Measurements from ENCODE around the gene FOXP4. TPM values are rescaled to one million over a fixed set of nuclear protein-coding genes. Genes with fewer than 3 reads are reported as not detected.

The FOXP4 gene
- total and polyA plus RNA-seq, 2 experiments from 2014 or later = 1.1 to 3.9 TPM

- 14 to 15% methylated on average over 26 to 31 of the region's 31 CpGs for WGBS, 2 experiments (ENCODE audit: low coverage in 1 of 2, low lambda C conversion rate in 2 of 2, missing lambda C conversion rate in 2 of 2)
Measured at GRCh38 chr6:41504466-41505121, 41.6 kb upstream of the FOXP4 start.

GRCh38 chr6:41505122-41506049, 40.8 kb upstream of the FOXP4 start:
- Histone ChIP-seq H4K20me1 (ENCODE audit: insufficient read depth) (no peaks in the 10 kb centered on the region), H3K4me2 (ENCODE audit: unreplicated experiment) (peak overlapping the region; percentile 75), H2AFZ (peak overlapping the region; percentile 53), H3K4me1 (ENCODE audit: insufficient read depth) (no peaks in the 10 kb centered on the region), H3K36me3 (ENCODE audit: low read depth) (no peaks in the 10 kb centered on the region), H3K79me2 (ENCODE audit: insufficient read depth) (no peaks in the 10 kb centered on the region), H3K9me2 (ENCODE audit: insufficient read depth) (no peaks in the 10 kb centered on the region), H3K9ac (no peak overlapping the region), H3K27ac (no peak overlapping the region), H3K27me3 (replicated peaks; ENCODE audit: insufficient read depth) (peaks cover 45% of the 10 kb centered on the region), H3K9me3 (ENCODE audit: low read depth) (no peaks in the 10 kb centered on the region), H3K4me3 (peak overlapping the region; percentile 63), H3F3A (ENCODE audit: insufficient read depth) (no peaks in the 10 kb centered on the region)
- 5% methylated on average over 56 to 57 of the region's 57 CpGs for WGBS, 2 experiments (ENCODE audit: low coverage in 1 of 2, low lambda C conversion rate in 2 of 2, missing lambda C conversion rate in 2 of 2)
- peak; percentile 75 for DNase-seq
- TF ChIP-seq EZH2 (IDR thresholded peaks at IDR 0.05; ENCODE audit: insufficient read depth, poor library complexity, severe bottlenecking) = no peak
- no peak for TF ChIP-seq EZH2phosphoT487 (IDR thresholded peaks at IDR 0.05; ENCODE audit: insufficient read depth, low read depth)
- in situ Hi-C loops (cut with MboI) = no loop called here

More at GRCh38 chr6:41504466-41505121, 41.6 kb upstream of the FOXP4 start:
- in situ Hi-C loops (cut with MboI) = no loop called here
- Histone ChIP-seq H3F3A (ENCODE audit: insufficient read depth) (no peaks in the 10 kb centered on the region), H3K27ac (no peak overlapping the region), H3K4me1 (ENCODE audit: insufficient read depth) (no peaks in the 10 kb centered on the region), H3K27me3 (replicated peaks; ENCODE audit: insufficient read depth) (peaks cover 37% of the 10 kb centered on the region), H4K20me1 (ENCODE audit: insufficient read depth) (no peaks in the 10 kb centered on the region), H3K4me2 (ENCODE audit: unreplicated experiment) (peak overlapping the region; percentile 75), H3K9me2 (ENCODE audit: insufficient read depth) (no peaks in the 10 kb centered on the region), H3K9me3 (ENCODE audit: low read depth) (no peaks in the 10 kb centered on the region), H3K79me2 (ENCODE audit: insufficient read depth) (no peaks in the 10 kb centered on the region), H3K4me3 (peak overlapping the region; percentile 63), H3K9ac (no peak overlapping the region), H3K36me3 (ENCODE audit: low read depth) (no peaks in the 10 kb centered on the region), H2AFZ (0 out of 2 replicates have a peak overlapping the region, but pooled peaks have one; percentile 30)
- peak; percentile 16 for DNase-seq
- no peak for TF ChIP-seq EZH2 (IDR thresholded peaks at IDR 0.05; ENCODE audit: insufficient read depth, poor library complexity, severe bottlenecking)
- no peak for TF ChIP-seq EZH2phosphoT487 (IDR thresholded peaks at IDR 0.05; ENCODE audit: insufficient read depth, low read depth)

GRCh38 chr6:41508479-41508878, 37.7 kb upstream of the FOXP4 start:
- Histone ChIP-seq H3K4me3 (no peak overlapping the region), H3K27me3 (replicated peaks; ENCODE audit: insufficient read depth) (peaks cover 58% of the 10 kb centered on the region), H3K4me2 (ENCODE audit: unreplicated experiment) (no peak overlapping the region), H3K9ac (no peak overlapping the region), H3K36me3 (ENCODE audit: low read depth) (no peaks in the 10 kb centered on the region), H3K79me2 (ENCODE audit: insufficient read depth) (no peaks in the 10 kb centered on the region), H3K4me1 (ENCODE audit: insufficient read depth) (no peaks in the 10 kb centered on the region), H3K27ac (no peak overlapping the region), H3F3A (ENCODE audit: insufficient read depth) (no peaks in the 10 kb centered on the region), H3K9me2 (ENCODE audit: insufficient read depth) (no peaks in the 10 kb centered on the region), H4K20me1 (ENCODE audit: insufficient read depth) (no peaks in the 10 kb centered on the region), H2AFZ (no peak overlapping the region), H3K9me3 (ENCODE audit: low read depth) (no peaks in the 10 kb centered on the region)
- in situ Hi-C loops (cut with MboI) = no loop called here
- WGBS, 2 experiments (ENCODE audit: low coverage in 1 of 2, low lambda C conversion rate in 2 of 2, missing lambda C conversion rate in 2 of 2) = 80 to 90% methylated on average over 6 of the region's 6 CpGs
- DNase-seq = no peak
- TF ChIP-seq EZH2phosphoT487 (IDR thresholded peaks at IDR 0.05; ENCODE audit: insufficient read depth, low read depth) = no peak
- TF ChIP-seq EZH2 (IDR thresholded peaks at IDR 0.05; ENCODE audit: insufficient read depth, poor library complexity, severe bottlenecking) = no peak

- Histone ChIP-seq H3K4me1 (ENCODE audit: insufficient read depth) (no peaks in the 10 kb centered on the region), H3K79me2 (ENCODE audit: insufficient read depth) (no peaks in the 10 kb centered on the region), H3K9me3 (ENCODE audit: low read depth) (no peaks in the 10 kb centered on the region), H3K9me2 (ENCODE audit: insufficient read depth) (no peaks in the 10 kb centered on the region), H3F3A (ENCODE audit: insufficient read depth) (no peaks in the 10 kb centered on the region), H3K4me2 (ENCODE audit: unreplicated experiment) (no peak overlapping the region), H3K27me3 (replicated peaks; ENCODE audit: insufficient read depth) (peaks cover 54% of the 10 kb centered on the region), H3K4me3 (no peak overlapping the region), H4K20me1 (ENCODE audit: insufficient read depth) (no peaks in the 10 kb centered on the region), H3K9ac (no peak overlapping the region), H2AFZ (no peak overlapping the region), H3K27ac (no peak overlapping the region), H3K36me3 (ENCODE audit: low read depth) (no peaks in the 10 kb centered on the region)
- in situ Hi-C loops (cut with MboI) = no loop called here
- no peak for TF ChIP-seq EZH2 (IDR thresholded peaks at IDR 0.05; ENCODE audit: insufficient read depth, poor library complexity, severe bottlenecking)
- no peak for TF ChIP-seq EZH2phosphoT487 (IDR thresholded peaks at IDR 0.05; ENCODE audit: insufficient read depth, low read depth)
- 39 to 54% methylated on average over 5 of the region's 5 CpGs for WGBS, 2 experiments (ENCODE audit: low coverage in 1 of 2, low lambda C conversion rate in 2 of 2, missing lambda C conversion rate in 2 of 2)
- no peak for DNase-seq
Measured at GRCh38 chr6:41509580-41509979, 36.6 kb upstream of the FOXP4 start.
